Natural killer cell (primary cell): ENCODE results near the gene TWIST1. TPM values are rescaled to one million over a fixed set of nuclear protein-coding genes. Genes with fewer than 3 reads are reported as not detected.

ENCODE experiments used
- total RNA-seq, 4 donors: library from RNA; stranded (reverse); fragments of 120-200 nt in 1 of 4; gene quantifications; one replicate each; pipeline versions ENCODE4 v1.2.3 to v1.2.4, GENCODE V29; 2013 to 2022

The TWIST1 gene
- total RNA-seq, 3 donors from 2014 or later (not counting 1 experiment from before 2014, with no cell fraction given) = not detected

Other genes with a start within 250 kb of the TWIST1 start
- gene FERD3L, start 27.8 kb upstream of the TWIST1 start, total RNA-seq = not detected